Activated naive CD8-positive, alpha-beta T cell (primary cell): ENCODE results near the gene AGPAT3.

Source experiments
- H3K27ac Mint-ChIP-seq: one replicate; pipeline ENCODE4 v1.8.0; 2021; ENCODE audit warnings: mixed read lengths
- H3K27me3 Mint-ChIP-seq: one replicate; pipeline ENCODE4 v1.8.0; 2021; ENCODE audit warnings: mixed read lengths
- H3K36me3 Mint-ChIP-seq: one replicate; pipeline ENCODE4 v1.8.0; 2021; ENCODE audit warnings: mixed read lengths
- H3K4me1 Mint-ChIP-seq: one replicate; pipeline ENCODE4 v1.8.0; 2021; ENCODE audit warnings: low read depth, mixed read lengths
- H3K4me3 Mint-ChIP-seq: one replicate; pipeline ENCODE4 v1.8.0; 2021; ENCODE audit warnings: mild to moderate bottlenecking, mixed read lengths
- H3K9me3 Mint-ChIP-seq: one replicate; pipeline ENCODE4 v1.8.0; 2021; ENCODE audit warnings: low read depth, mixed read lengths

The AGPAT3 gene

GRCh38 chr21:43986544-43987451, 121.8 kb downstream of the AGPAT3 start:
- Mint-ChIP-seq H3K27ac (peak overlapping the region; percentile 47), H3K27me3 (no peaks in the 10 kb centered on the region), H3K9me3 (no peaks in the 10 kb centered on the region)

DNA sequence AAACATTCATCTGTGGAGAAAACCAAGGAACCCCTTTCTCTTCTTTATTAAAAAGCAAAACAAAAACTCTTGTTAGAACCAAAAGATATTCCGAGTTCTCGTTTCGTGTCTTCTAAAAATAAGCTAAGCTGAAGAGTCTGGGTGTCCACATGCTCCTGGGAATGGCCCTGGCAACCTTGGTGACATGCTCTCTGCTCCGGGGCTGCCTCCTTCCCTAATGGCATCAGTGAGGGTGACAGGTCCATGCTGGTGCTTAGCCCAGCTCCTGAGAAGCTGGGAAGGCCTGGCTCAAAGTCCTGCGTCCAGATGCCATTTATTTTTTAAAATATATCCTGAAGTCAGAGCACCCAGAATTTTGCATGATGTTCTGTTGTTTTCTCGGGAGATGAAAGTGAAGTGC, 122.5 kb downstream of the AGPAT3 start:
- Mint-ChIP-seq H3K27me3 (no peaks in the 10 kb centered on the region), H3K4me3 (no peak overlapping the region), H3K27ac (no peak overlapping the region), H3K4me1 (peaks cover 23% of the 10 kb centered on the region), H3K36me3 (no peaks in the 10 kb centered on the region), H3K9me3 (no peaks in the 10 kb centered on the region)

More at GRCh38 chr21:43986544-43987451, 121.8 kb downstream of the AGPAT3 start:
- Mint-ChIP-seq H3K36me3 (no peaks in the 10 kb centered on the region), H3K4me3 (no peak overlapping the region), H3K4me1 (peaks cover 23% of the 10 kb centered on the region)

DNA sequence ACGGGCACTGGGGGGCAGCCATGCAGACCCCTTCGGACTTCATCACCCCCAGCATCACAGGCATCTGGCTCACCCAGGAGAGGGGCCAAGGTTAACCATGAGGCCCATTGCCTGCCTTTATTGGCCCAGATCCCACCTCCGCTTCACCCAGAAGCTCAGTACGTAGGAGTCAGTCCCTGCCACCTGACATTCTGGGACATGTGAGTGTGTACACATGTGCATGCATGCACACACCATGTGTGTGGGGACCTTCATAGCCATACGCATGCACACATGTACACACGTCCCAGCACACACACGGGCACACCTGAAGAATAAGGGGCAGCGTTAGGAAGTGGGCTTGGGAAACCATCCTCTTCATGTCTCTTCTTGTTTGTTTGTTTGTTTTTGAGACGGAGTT, 123.0 kb downstream of the AGPAT3 start:
- H3K9me3 Mint-ChIP-seq, result no peaks in the 10 kb centered on the region

DNA sequence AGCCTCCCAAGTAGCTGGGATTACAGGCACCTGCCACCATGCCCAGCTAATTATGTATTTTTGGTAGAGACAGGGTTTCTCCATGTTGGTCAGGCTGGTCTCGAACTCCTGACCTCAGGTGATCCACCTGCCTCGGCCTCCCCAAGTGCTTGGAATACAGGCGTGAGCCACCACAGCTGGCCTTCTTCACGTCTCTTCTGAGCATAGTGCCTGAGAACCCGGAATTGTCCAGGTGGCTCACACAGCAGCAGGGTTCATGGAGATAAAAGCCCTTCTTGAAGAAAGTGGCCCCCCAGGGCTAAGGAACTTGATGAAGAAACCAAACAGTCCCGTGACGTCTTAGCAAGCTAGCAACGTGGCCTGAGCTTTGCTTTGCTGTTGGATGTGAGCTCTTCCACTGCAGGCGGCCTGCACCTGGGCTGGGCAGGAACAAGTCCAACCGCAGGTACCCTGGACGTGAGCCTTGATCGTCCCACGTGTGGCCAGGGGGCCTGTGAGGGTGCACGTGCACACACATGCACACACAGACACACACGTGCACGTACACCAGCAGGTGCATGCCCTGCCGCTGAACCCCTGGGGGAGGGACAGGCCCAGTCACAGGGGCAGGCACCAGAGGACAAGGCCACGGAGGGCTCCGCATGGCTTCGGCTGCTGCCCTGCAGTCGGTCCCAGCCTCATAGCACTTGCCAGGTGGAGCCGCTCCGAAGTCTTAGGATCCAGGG, 123.6 kb downstream of the AGPAT3 start:
- H3K27me3 Mint-ChIP-seq, result no peaks in the 10 kb centered on the region
- no peaks in the 10 kb centered on the region for H3K9me3 Mint-ChIP-seq
- H3K4me3 Mint-ChIP-seq, result no peak overlapping the region
- peaks cover 19% of the 10 kb centered on the region for H3K4me1 Mint-ChIP-seq
- no peak overlapping the region for H3K27ac Mint-ChIP-seq
- no peaks in the 10 kb centered on the region for H3K36me3 Mint-ChIP-seq

More for the DNA sequence above, 123.0 kb downstream of the AGPAT3 start:
- Mint-ChIP-seq H3K27me3 (no peaks in the 10 kb centered on the region), H3K4me1 (peaks cover 22% of the 10 kb centered on the region), H3K4me3 (no peak overlapping the region), H3K36me3 (no peaks in the 10 kb centered on the region), H3K27ac (no peak overlapping the region)

DNA sequence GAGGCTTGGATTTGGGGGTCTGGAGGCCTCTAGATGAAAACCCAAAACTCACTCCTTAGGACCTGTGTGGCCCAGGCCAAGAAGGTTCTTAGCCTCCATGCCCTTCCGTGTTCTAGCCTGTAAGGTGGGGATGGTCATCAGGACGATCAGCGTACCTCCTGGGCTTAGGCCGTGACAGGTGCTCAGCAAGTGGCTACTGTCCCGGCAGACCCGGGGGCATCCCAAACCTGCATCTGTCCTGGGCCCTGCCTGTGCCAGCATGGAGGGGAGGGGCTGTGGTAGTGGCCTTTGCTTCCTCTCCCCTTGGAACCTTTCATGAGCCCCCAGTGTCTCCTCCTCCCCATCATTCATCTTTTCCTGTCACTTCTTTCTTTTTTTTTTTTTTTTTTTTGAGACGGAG, 124.4 kb downstream of the AGPAT3 start:
- Mint-ChIP-seq H3K36me3 (no peaks in the 10 kb centered on the region), H3K9me3 (no peaks in the 10 kb centered on the region), H3K4me1 (peaks cover 16% of the 10 kb centered on the region), H3K4me3 (no peak overlapping the region), H3K27me3 (no peaks in the 10 kb centered on the region), H3K27ac (no peak overlapping the region)

- Mint-ChIP-seq H3K4me1 (peaks cover 2% of the 10 kb centered on the region), H3K4me3 (no peak overlapping the region), H3K27ac (no peak overlapping the region), H3K9me3 (no peaks in the 10 kb centered on the region), H3K27me3 (no peaks in the 10 kb centered on the region), H3K36me3 (no peaks in the 10 kb centered on the region)
These were observed 126.5 kb downstream of the AGPAT3 start for GRCh38 chr21:43991447-43991991.

DNA sequence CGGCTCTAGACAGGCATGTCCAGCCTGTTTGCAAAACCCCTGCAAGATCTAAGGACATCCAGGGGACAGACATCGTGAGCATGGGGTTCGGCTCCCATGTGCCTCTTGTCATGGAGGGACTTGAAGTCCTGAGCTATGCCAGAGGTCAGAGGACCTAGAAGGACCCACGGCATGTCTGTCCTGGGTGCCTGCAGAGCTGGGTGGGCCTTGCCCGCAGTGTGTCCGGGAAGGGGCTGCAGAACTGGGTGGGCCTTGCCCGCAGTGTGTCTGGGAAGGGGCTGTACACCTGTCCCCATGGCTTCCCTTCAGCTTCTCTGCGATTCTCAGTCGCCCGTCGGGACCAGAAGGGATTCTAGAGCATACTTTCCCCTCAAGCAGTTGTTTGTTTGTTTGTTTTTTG, 127.1 kb downstream of the AGPAT3 start:
- Mint-ChIP-seq H3K36me3 (no peaks in the 10 kb centered on the region), H3K4me3 (no peak overlapping the region), H3K27ac (no peak overlapping the region), H3K9me3 (no peaks in the 10 kb centered on the region), H3K27me3 (no peaks in the 10 kb centered on the region), H3K4me1 (no peaks in the 10 kb centered on the region)

- Mint-ChIP-seq H3K9me3 (no peaks in the 10 kb centered on the region), H3K4me1 (no peaks in the 10 kb centered on the region), H3K27ac (no peak overlapping the region), H3K36me3 (no peaks in the 10 kb centered on the region), H3K4me3 (no peak overlapping the region), H3K27me3 (no peaks in the 10 kb centered on the region)
These were observed 128.5 kb downstream of the AGPAT3 start for GRCh38 chr21:43993420-43993934.

DNA sequence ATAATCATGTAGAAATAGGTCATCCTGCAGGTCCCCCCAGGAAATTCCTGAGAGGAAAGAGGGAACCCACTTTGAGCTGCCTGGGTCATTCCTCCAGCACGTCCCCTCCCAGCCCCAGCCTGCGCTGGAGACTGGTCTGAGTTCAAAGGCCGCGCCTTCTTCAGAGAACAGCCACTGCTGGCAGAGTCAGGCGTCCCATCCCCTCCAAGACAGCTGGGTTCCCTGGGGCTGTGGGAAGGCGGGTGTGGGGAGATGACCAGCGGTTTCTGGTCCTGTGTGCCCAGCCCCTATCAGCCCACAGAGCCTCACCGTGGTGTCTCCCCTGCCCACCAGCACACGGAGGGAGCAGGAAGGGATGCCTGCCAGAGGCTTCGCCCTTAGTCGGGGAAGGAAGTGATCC, 129.1 kb downstream of the AGPAT3 start:
- H3K4me3 Mint-ChIP-seq, result no peak overlapping the region
- no peaks in the 10 kb centered on the region for H3K9me3 Mint-ChIP-seq
- H3K27me3 Mint-ChIP-seq, result no peaks in the 10 kb centered on the region
- no peak overlapping the region for H3K27ac Mint-ChIP-seq
- no peaks in the 10 kb centered on the region for H3K36me3 Mint-ChIP-seq
- no peaks in the 10 kb centered on the region for H3K4me1 Mint-ChIP-seq

DNA sequence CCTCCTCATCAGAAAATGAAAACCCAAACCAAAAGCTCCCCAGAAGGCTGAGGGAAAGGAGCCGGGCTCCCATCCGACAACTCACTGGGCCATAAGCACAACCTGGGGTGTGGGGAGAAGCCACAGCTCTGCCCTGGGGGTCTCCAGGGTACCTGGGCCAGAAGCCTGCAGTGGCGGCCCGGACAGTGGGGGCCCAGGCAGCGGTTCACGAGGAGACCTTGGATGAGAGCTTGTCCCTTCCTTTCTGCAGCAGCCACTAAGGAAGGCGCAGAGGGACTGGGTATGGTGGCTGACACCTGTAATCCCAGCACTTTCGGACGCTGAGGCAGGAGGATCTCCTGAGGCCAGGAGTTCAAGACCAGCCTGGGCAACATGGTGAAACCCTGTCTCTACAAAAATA, 129.6 kb downstream of the AGPAT3 start:
- H3K4me3 Mint-ChIP-seq, result no peak overlapping the region
- no peaks in the 10 kb centered on the region for H3K9me3 Mint-ChIP-seq
- H3K36me3 Mint-ChIP-seq, result no peaks in the 10 kb centered on the region
- H3K27me3 Mint-ChIP-seq, result no peaks in the 10 kb centered on the region
- no peaks in the 10 kb centered on the region for H3K4me1 Mint-ChIP-seq
- H3K27ac Mint-ChIP-seq, result no peak overlapping the region

- Mint-ChIP-seq H3K27me3 (no peaks in the 10 kb centered on the region), H3K9me3 (no peaks in the 10 kb centered on the region), H3K36me3 (no peaks in the 10 kb centered on the region), H3K27ac (no peak overlapping the region), H3K4me1 (no peaks in the 10 kb centered on the region), H3K4me3 (no peak overlapping the region)
These were observed 130.6 kb downstream of the AGPAT3 start for GRCh38 chr21:43995521-43996105.

DNA sequence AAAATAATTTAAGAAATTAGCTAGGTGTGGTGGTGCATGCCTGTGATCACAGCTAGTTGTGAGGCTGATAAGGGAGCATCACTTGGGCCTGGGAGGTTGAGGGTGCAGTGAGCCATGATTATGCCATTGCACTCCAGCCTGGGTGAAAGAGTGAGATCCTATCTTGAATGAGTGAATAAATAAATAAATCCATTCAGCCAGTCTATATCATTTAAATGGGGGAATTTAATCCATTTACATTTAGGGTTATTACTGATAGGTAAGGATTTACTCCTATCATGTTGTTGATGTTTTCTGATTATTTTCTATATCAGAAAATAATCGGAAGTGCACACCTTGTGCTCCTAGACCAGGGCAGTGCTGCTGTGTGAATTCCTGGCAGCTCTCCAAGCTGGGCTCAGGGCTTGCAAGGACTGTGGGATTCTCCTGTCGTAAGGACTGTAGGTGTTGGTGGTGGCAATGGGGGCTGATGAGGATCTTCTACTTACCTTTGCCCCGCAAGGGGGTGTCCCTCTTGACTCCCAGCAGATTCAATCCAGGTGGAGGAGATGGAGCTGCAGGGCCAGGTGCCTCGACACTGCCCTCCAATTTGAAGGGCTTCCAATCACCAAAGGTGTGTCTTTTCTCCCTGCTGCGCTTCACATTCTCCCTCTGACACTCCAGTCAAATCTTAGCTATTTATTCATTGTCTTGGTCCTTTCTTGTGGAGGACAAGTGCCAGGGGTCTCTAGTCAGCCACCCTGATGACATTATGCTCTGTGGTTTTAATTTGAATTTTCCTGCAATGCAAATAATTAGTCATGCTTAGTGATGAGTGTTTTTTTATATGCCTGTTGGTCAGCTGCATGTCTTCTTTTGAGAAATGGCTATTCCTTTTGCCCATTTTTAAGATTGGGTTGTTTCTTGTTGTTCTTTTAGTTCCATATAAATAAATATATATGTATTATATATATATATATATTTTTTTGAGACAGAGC, 133.0 kb downstream of the AGPAT3 start:
- Mint-ChIP-seq H3K9me3 (no peaks in the 10 kb centered on the region), H3K27ac (no peak overlapping the region), H3K27me3 (no peaks in the 10 kb centered on the region), H3K4me1 (no peaks in the 10 kb centered on the region), H3K4me3 (no peak overlapping the region), H3K36me3 (no peaks in the 10 kb centered on the region)

DNA sequence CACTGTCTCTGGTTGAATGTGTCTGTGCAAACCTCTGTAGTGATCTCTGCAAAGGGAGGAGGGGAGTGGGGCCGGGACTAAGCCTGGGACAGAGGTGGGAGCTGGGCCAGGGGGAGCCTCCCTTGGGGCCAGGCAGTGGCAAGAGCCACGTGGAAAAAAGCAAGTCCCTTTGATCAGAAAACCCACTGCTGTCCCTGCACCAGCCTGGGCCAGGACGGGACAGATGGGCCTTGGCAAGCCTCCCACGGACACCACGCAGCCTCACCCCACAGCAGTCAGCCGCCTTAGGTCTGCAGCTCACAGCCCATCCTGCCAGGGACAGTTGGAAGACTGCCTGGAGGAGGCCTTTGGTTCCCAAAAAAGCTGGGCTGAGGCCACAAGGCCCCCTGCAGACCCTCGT, 135.3 kb downstream of the AGPAT3 start:
- Mint-ChIP-seq H3K27ac (no peak overlapping the region), H3K9me3 (no peaks in the 10 kb centered on the region), H3K27me3 (no peaks in the 10 kb centered on the region), H3K4me3 (no peak overlapping the region), H3K4me1 (no peaks in the 10 kb centered on the region), H3K36me3 (no peaks in the 10 kb centered on the region)

DNA sequence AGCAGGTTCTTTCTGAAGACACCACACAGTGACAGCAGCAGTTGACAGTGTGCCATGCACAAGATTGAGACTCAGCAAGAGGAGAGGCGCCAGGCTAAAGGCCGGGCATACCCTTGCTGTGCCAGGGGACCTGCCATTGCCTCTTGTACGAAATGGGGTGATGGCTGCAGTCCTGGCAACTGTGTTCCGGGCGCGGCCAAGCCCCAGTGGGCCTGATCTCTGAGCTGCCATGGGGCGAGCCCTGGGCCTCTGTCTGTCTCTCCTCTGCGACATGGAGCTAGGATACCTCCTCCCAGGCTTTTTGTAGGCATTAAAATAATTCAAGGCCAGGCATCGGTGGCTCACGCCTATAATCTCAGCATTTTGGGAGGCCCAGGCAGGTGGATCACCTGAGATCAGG, 137.5 kb downstream of the AGPAT3 start:
- no peaks in the 10 kb centered on the region for H3K36me3 Mint-ChIP-seq
- no peaks in the 10 kb centered on the region for H3K27me3 Mint-ChIP-seq
- no peaks in the 10 kb centered on the region for H3K9me3 Mint-ChIP-seq
- H3K27ac Mint-ChIP-seq, result no peak overlapping the region
- no peaks in the 10 kb centered on the region for H3K4me1 Mint-ChIP-seq
- no peak overlapping the region for H3K4me3 Mint-ChIP-seq
